GM12874 (cell line): ENCODE measurements around the gene NIF3L1.

Experiments
- CTCF ChIP-seq: IDR thresholded peaks from 2 replicates; pipeline ENCODE4 v1.5.1; 2011; ENCODE audit warnings: low read depth, mild to moderate bottlenecking, control low read depth, low read length, moderate library complexity; ENCODE audit not compliant: insufficient read depth

Gene NIF3L1, protein sequence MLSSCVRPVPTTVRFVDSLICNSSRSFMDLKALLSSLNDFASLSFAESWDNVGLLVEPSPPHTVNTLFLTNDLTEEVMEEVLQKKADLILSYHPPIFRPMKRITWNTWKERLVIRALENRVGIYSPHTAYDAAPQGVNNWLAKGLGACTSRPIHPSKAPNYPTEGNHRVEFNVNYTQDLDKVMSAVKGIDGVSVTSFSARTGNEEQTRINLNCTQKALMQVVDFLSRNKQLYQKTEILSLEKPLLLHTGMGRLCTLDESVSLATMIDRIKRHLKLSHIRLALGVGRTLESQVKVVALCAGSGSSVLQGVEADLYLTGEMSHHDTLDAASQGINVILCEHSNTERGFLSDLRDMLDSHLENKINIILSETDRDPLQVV

GRCh38 chr2:200888704-200889625 lies at the start of gene NIF3L1, which contains the start of gene PPIL3:
TSS of gene NIF3L1 (plus strand) at chr2:200889371. CDS start at chr2:200891944, 2,573 bp downstream.
TSS of gene PPIL3 (minus strand) at chr2:200889077. CDS start at chr2:200887615, 1,462 bp downstream.
- no peak for TF ChIP-seq CTCF

- no peak for TF ChIP-seq CTCF
Measured at GRCh38 chr2:200839513-200839912, 49.7 kb upstream of the NIF3L1 start.

DNA sequence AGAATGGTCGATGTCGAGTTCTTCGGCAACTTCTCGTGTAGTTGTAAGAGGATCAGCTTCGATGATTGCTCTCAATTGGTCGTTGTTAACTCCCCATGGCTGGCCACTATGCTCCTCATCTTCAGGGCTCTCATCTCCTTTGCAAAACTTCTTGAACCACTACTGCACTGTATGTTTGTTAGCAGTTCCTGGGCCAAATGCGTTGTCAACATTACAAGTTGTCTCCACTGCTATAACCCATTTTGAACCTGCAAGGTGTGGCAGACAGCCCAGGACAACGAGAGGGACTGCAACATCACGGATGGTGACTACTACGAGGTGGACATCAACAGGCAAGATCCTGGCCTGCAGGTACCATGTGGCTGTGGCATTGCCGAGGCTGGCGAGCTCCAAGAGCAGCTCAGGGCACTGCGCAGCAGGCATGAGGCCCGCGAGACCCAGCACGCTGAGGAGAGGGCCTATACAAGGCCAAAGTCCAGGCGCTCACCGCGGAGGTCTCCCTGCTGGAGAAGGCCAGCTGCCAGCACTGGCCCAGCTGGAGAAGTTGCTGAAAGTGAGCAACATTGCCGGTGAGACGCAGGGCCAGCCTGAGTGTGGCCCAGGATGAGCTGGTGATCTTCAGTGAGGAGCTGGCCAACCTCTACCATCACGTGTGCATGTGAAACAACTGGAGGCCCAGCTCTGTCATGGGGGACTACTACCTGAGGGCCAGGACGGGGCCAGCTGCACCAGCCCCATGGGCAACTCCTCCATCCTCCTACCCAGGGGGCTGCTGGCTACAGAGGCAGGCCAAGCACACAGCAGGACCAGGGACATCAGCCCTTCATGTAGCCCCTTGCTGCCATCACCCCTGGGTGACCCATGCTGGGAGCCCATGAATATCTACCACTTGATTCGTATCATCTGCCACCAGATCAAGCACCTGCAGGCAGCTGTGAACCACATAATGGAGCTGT lies 44.9 kb upstream of the NIF3L1 start:
- no peak for TF ChIP-seq CTCF

- no peak for TF ChIP-seq CTCF
Measured at GRCh38 chr2:200845194-200845593, 44.0 kb upstream of the NIF3L1 start.

DNA sequence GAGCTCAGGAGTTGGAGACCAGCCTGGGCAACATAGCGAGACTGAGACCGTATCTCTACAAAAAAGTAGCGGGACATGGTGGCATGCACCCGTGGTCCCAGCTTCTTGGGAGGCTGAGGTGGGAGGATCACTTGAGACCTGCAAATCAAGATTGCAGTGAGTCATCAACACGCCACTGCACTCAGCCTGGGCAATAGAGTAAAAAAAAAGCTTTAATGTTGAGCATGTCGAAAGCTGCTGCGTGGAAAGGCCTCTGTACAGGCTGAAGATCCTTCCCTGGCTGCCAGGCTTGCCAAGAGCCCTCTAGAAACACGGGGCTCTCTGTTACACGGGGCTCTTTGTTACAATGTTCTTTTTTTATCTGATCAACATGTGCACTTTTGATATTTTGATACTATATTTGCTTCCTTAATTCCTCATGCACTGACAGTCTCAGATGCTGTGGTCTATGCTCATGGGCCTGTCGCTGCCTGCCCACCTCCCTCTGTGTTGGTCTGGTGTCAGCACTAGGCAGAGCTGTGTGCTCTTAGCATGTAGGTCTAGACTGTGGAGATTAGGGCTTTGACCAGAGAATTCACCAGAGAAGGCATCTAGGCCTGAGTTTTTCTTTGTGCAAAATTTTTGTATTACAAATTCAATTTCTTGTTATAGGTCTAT lies 43.4 kb upstream of the NIF3L1 start:
- no peak for TF ChIP-seq CTCF

GRCh38 chr2:200847269-200847668 lies 41.9 kb upstream of the NIF3L1 start:
- no peak for TF ChIP-seq CTCF
